Panc1 (cell line): ENCODE measurements around the gene POLR2B. TPM values are rescaled to one million over a fixed set of nuclear protein-coding genes. Genes with fewer than 3 reads are reported as not detected.

Source experiments
- ATAC-seq: fragments of 200-7000 bp; cut with Tn5 transposase; 2 replicates; pipeline ENCODE4 v1.9.1; 2020; ENCODE audit warnings: mild to moderate bottlenecking, moderate library complexity
- BruUV-seq: library from RNA; stranded (reverse); fragments of 400-500 nt; replicated peaks from 2 replicates; lab custom pipeline; 2021; lab: Mats Ljungman, UMichigan
- CTCF ChIA-PET: fragments of 300-600 bp; sonication (Branson Sonifier 250); formaldehyde crosslinking; loops from one replicate; lab custom pipeline; 2022; ENCODE audit warnings: antibody characterized with exemption; lab: Charles Lee
- POLR2A ChIA-PET: fragments of 300-600 bp; sonication (Branson Sonifier 250); formaldehyde crosslinking; loops from one replicate; lab custom pipeline; 2022; ENCODE audit warnings: antibody characterized with exemption; lab: Charles Lee
- DNase-seq: peaks from one replicate; pipeline ENCODE4 v3.0.0-alpha.2; 2010; ENCODE audit warnings: low read depth, low spot score
- H3K27ac ChIP-seq: 2 replicates; pipeline ENCODE4 v1.5.1; 2011; ENCODE audit warnings: mild to moderate bottlenecking, low read length, inconsistent platforms
- H3K27me3 ChIP-seq: fragments of 200-500 bp; sonication (Bioruptor generic); 2 replicates; pipeline ENCODE4 v1.6.0; 2014; ENCODE audit warnings: low read length, inconsistent platforms; ENCODE audit not compliant: control insufficient read depth, insufficient read depth
- H3K36me3 ChIP-seq: fragments of 200-500 bp; sonication (Bioruptor generic); 2 replicates; pipeline ENCODE4 v1.5.1; 2014; ENCODE audit warnings: inconsistent platforms, mild to moderate bottlenecking, low read length, moderate library complexity; ENCODE audit not compliant: control insufficient read depth, insufficient read depth
- H3K4me1 ChIP-seq: 2 replicates; pipeline ENCODE4 v1.5.1; 2011; ENCODE audit warnings: inconsistent platforms, mild to moderate bottlenecking, low read length, moderate library complexity; ENCODE audit not compliant: control insufficient read depth, insufficient read depth
- H3K4me3 ChIP-seq, 2 experiments: 2 replicates each; pipeline ENCODE4 v1.5.1; 2011 to 2012; ENCODE audit warnings: low read depth in 2 of 2, low read length in 2 of 2, mild to moderate bottlenecking in 2 of 2, inconsistent platforms in 1 of 2, moderate library complexity in 1 of 2
- H3K9me3 ChIP-seq: fragments of 200-500 bp; sonication (Bioruptor generic); 2 replicates; pipeline ENCODE4 v1.5.1; 2014; ENCODE audit warnings: low read depth, mild to moderate bottlenecking, inconsistent platforms, low read length, moderate library complexity; ENCODE audit not compliant: control insufficient read depth, insufficient read depth
- POLR2AphosphoS5 ChIP-seq: IDR thresholded peaks from 2 replicates; pipeline ENCODE4 v1.6.1; 2012; ENCODE audit warnings: mild to moderate bottlenecking, low read depth, low read length, moderate library complexity
- SIN3A ChIP-seq: IDR thresholded peaks from 2 replicates; pipeline ENCODE4 v1.6.1; 2012; ENCODE audit warnings: low read depth, mild to moderate bottlenecking, low read length, moderate library complexity, borderline replicate concordance; ENCODE audit not compliant: insufficient read depth
- TCF7L2 ChIP-seq: IDR thresholded peaks from 2 replicates; pipeline ENCODE4 v1.6.1; 2011; ENCODE audit warnings: mild to moderate bottlenecking, low read depth, low read length, inconsistent platforms
- in situ Hi-C: cut with HindIII; loops from 2 replicates; pipeline ENCODE4 v1.10.0; 2016; ENCODE audit warnings: low sequenced_read_pairs, low pct_unique_long_range_greater_than_20kb
- intact Hi-C: fragments of 100-400 bp; cut with micrococcal nuclease; formaldehyde crosslinking; loops from one replicate; pipeline ENCODE4 v1.10.0; 2022; ENCODE audit not compliant: unreplicated experiment
- total RNA-seq: library from RNA; stranded (reverse); gene quantifications from one replicate; pipeline ENCODE4 v1.2.1, GENCODE V29; 2021; ENCODE audit not compliant: unreplicated experiment
- TF ChIP-seq, protein P1 (sequence below), 2 experiments: IDR thresholded peaks; 2 replicates each; pipeline ENCODE4 v1.6.1; 2011 to 2012; ENCODE audit warnings: low read depth in 2 of 2, control low read depth in 1 of 2, low read length in 1 of 2, mild to moderate bottlenecking in 1 of 2, moderate library complexity in 1 of 2; ENCODE audit not compliant: insufficient read depth in 1 of 2
- TF ChIP-seq, protein P2 (sequence below): fragments of 450-650 bp; IDR thresholded peaks from 2 replicates; pipeline ENCODE4 v1.5.1; 2017; ENCODE audit warnings: mild to moderate bottlenecking

The POLR2B gene
- total RNA-seq, 1 experiment from 2014 or later, result 84.1 TPM

DNA sequence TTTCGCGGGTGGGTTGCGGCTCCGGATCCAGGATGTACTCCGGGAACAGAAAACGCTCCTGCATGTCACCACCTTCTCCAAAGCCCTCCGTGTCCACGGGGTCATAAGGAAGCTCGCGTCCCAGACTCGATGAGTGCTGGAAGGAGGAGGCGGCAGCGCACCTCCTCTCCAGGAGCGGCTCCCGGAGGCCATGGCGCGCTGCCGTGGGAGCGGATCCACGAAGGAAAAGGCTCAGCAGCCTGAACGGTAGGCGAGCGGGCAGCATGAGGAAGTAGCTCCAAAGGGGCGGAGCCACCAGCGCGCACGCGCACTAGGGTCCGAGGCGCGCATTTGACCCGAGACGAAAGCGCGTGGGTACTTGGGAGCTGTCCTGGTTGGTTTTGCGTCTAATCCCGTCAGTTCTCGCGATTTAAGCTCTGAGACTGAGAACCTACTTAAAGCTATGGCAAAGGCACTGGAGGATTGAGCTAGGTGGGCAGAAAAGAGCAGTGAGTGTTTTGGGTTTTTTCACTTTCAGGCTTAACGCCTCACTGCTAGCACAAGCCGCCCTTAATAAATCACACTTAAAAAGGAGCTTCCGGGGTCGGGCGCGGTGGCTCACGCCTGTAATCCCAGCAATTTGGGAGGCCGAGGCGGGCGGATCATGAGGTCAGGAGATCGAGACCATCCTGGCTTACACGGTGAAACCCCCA is 1.2 kb upstream of the POLR2B start, which contains the start of gene NOA1:
Gene NOA1, minus strand, starts transcription at position 286 of the 692 bp plus-strand sequence. Its CDS starts 21 bp downstream, at position 265.
- in situ Hi-C loops (no loop called here), intact Hi-C loops (no loop called here)
- no peaks in the 10 kb centered on the region for H3K27me3 ChIP-seq
- H3K4me3 ChIP-seq, result peak within 1 kb of the TSS; percentile 74 to 96
- TF ChIP-seq POLR2AphosphoS5, result peak; percentile 78
- no peak for TF ChIP-seq TCF7L2
- peak; percentile 95 for DNase-seq
- peak within 1 kb of the TSS; percentile 95 for H3K27ac ChIP-seq
- peaks cover 25% of the 10 kb centered on the region for H3K36me3 ChIP-seq
- POLR2A ChIA-PET, result interaction anchor here (0.5 kb wide), 1 partner anchor 8 kb away, joined by 6 read pairs; no protein-coding TSS in a partner anchor
- ATAC-seq, result peak; percentile 87
- H3K4me1 ChIP-seq, result peaks cover 13% of the 10 kb centered on the region
- no TSS peak for BruUV-seq
- no peaks in the 10 kb centered on the region for H3K9me3 ChIP-seq
- CTCF ChIA-PET, result interaction anchor here (0.6 kb wide), 1 partner anchor 24 kb away, joined by 3 read pairs; no protein-coding TSS in a partner anchor

DNA sequence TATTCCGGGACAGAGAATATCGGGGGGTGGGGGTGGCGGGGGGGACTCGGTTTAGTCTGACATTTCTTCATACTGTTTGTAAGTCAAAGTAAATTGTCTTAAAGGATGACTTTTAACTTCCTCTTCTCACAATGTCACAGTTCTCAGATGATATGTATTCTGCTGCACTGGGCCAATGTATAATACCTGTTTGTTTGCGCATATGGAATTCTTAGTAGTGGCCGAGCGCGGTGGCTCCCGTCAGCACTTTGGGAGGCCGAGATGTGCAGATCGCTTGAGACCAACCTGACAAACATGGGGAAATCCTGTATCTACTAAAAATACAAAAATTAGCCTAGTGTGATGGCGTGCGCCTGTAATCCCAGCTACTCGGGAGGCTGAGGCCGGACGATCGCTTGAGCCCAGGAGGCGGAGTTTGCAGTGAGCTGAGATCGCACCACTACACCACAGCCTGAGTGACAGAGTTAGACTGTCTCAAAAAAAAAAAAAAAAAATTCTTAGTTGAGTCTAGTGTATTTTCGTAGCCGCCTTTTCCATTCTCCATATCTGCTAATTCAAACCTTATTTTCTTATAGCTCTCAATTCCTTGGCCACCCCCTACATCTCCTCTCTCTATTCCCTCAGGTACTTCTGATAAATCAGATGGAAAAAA is 851 bp downstream of the POLR2B start:
- ChIA-PET POLR2A (interaction anchor here (0.6 to 1.7 kb wide), 4 partner anchors 9 to 1010 kb away, joined by 6 to 11 read pairs (median 11); no protein-coding TSS in a partner anchor), CTCF (interaction anchor here (1.3 kb wide), 1 partner anchor 37 kb away, joined by 7 read pairs; no protein-coding TSS in a partner anchor)
- Histone ChIP-seq H3K9me3 (no peaks in the 10 kb centered on the region), H3K4me3 (peak overlapping the region; percentile 74 to 96), H3K27me3 (no peaks in the 10 kb centered on the region), H3K36me3 (peaks cover 9% of the 10 kb centered on the region), H3K4me1 (peaks cover 13% of the 10 kb centered on the region), H3K27ac (peak overlapping the region; percentile 95)
- in situ Hi-C loops, result no loop called here
- DNase-seq (no peak), ATAC-seq (no peak)
- BruUV-seq, result no TSS peak
- intact Hi-C loops, result no loop called here
- TF ChIP-seq TCF7L2 (no peak), POLR2AphosphoS5 (no peak), SIN3A (no peak)
- TF ChIP-seq, protein P1, sequence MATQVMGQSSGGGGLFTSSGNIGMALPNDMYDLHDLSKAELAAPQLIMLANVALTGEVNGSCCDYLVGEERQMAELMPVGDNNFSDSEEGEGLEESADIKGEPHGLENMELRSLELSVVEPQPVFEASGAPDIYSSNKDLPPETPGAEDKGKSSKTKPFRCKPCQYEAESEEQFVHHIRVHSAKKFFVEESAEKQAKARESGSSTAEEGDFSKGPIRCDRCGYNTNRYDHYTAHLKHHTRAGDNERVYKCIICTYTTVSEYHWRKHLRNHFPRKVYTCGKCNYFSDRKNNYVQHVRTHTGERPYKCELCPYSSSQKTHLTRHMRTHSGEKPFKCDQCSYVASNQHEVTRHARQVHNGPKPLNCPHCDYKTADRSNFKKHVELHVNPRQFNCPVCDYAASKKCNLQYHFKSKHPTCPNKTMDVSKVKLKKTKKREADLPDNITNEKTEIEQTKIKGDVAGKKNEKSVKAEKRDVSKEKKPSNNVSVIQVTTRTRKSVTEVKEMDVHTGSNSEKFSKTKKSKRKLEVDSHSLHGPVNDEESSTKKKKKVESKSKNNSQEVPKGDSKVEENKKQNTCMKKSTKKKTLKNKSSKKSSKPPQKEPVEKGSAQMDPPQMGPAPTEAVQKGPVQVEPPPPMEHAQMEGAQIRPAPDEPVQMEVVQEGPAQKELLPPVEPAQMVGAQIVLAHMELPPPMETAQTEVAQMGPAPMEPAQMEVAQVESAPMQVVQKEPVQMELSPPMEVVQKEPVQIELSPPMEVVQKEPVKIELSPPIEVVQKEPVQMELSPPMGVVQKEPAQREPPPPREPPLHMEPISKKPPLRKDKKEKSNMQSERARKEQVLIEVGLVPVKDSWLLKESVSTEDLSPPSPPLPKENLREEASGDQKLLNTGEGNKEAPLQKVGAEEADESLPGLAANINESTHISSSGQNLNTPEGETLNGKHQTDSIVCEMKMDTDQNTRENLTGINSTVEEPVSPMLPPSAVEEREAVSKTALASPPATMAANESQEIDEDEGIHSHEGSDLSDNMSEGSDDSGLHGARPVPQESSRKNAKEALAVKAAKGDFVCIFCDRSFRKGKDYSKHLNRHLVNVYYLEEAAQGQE (IDR thresholded peaks at IDR 0.05; ENCODE audit: insufficient read depth in 1 of 2, low read depth in 2 of 2, low read length in 1 of 2), result no peak
- TF ChIP-seq, protein P2, sequence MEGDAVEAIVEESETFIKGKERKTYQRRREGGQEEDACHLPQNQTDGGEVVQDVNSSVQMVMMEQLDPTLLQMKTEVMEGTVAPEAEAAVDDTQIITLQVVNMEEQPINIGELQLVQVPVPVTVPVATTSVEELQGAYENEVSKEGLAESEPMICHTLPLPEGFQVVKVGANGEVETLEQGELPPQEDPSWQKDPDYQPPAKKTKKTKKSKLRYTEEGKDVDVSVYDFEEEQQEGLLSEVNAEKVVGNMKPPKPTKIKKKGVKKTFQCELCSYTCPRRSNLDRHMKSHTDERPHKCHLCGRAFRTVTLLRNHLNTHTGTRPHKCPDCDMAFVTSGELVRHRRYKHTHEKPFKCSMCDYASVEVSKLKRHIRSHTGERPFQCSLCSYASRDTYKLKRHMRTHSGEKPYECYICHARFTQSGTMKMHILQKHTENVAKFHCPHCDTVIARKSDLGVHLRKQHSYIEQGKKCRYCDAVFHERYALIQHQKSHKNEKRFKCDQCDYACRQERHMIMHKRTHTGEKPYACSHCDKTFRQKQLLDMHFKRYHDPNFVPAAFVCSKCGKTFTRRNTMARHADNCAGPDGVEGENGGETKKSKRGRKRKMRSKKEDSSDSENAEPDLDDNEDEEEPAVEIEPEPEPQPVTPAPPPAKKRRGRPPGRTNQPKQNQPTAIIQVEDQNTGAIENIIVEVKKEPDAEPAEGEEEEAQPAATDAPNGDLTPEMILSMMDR, result no peak
